ENCODE results near the gene ATXN7L1. TPM values are rescaled to one million over a fixed set of nuclear protein-coding genes. Genes with fewer than 3 reads are reported as not detected.

Gene ATXN7L1
- total RNA-seq, 4 donors from 2014 or later: 4.6 to 12.5 (median 10.1) TPM

- Histone ChIP-seq H3K9me3 (no peaks in the 10 kb centered on the region), H3K27ac (replicated peaks in 1 of 4) (peak overlapping the region; percentile 52 to 68 (median 62)), H3K27me3 (no peaks in the 10 kb centered on the region), H3K4me3 (no peak overlapping the region), H3K36me3 (no peaks in the 10 kb centered on the region), H3K4me1 (peaks cover 0 to 53% (median 51%) of the 10 kb centered on the region in 4 donors)
- TF ChIP-seq POLR2A (IDR thresholded peaks at IDR 0.05; ENCODE audit: low read depth) (no peak), EP300 (IDR thresholded peaks at IDR 0.05) (no peak), CTCF (IDR thresholded peaks at IDR 0.05) (no peak), POLR2AphosphoS5 (IDR thresholded peaks at IDR 0.05) (no peak)
- intact Hi-C loops (cut with DNase I): no loop called here
- no peak for DNase-seq (ENCODE audit: extremely low spot score)
Observed at GRCh38 chr7:105854498-105854897, 21.9 kb downstream of the ATXN7L1 start.

- intact Hi-C loops (cut with DNase I): no loop called here
- Histone ChIP-seq H3K36me3 (no peaks in the 10 kb centered on the region), H3K9me3 (no peaks in the 10 kb centered on the region), H3K4me1 (peaks cover 0 to 58% (median 54%) of the 10 kb centered on the region in 4 donors), H3K27me3 (no peaks in the 10 kb centered on the region), H3K27ac (replicated peaks in 1 of 4) (peak overlapping the region; percentile 52 to 68 (median 62)), H3K4me3 (peak overlapping the region; percentile 14 to 39 (median 29))
- no peak for DNase-seq (ENCODE audit: extremely low spot score)
- no peak for TF ChIP-seq POLR2A (IDR thresholded peaks at IDR 0.05; ENCODE audit: low read depth)
- TF ChIP-seq EP300 (IDR thresholded peaks at IDR 0.05): no peak
- peak in 1 of 3 experiments; percentile 35 for TF ChIP-seq CTCF (IDR thresholded peaks at IDR 0.05)
- no peak for TF ChIP-seq POLR2AphosphoS5 (IDR thresholded peaks at IDR 0.05)
- 52% methylated on average over 17 of the region's 17 CpGs for WGBS
Observed at GRCh38 chr7:105853931-105854419, 22.4 kb downstream of the ATXN7L1 start.

GRCh38 chr7:105851064-105851463 lies 25.3 kb downstream of the ATXN7L1 start:
- Histone ChIP-seq H3K4me3 (no peak overlapping the region), H3K4me1 (peaks cover 0 to 61% (median 54%) of the 10 kb centered on the region in 4 donors), H3K27me3 (no peaks in the 10 kb centered on the region), H3K27ac (replicated peaks in 1 of 4) (no peak overlapping the region), H3K9me3 (no peaks in the 10 kb centered on the region), H3K36me3 (no peaks in the 10 kb centered on the region)
- WGBS: 98% methylated on average over 5 of the region's 5 CpGs
- DNase-seq (ENCODE audit: extremely low spot score): no peak
- no peak for TF ChIP-seq POLR2A (IDR thresholded peaks at IDR 0.05; ENCODE audit: low read depth)
- TF ChIP-seq POLR2AphosphoS5 (IDR thresholded peaks at IDR 0.05): no peak
- TF ChIP-seq EP300 (IDR thresholded peaks at IDR 0.05): no peak
- no peak for TF ChIP-seq CTCF (IDR thresholded peaks at IDR 0.05)
- intact Hi-C loops (cut with DNase I): no loop called here

GRCh38 chr7:105849122-105849855 lies 27.1 kb downstream of the ATXN7L1 start:
- no peak for TF ChIP-seq POLR2AphosphoS5 (IDR thresholded peaks at IDR 0.05)
- TF ChIP-seq CTCF (IDR thresholded peaks at IDR 0.05): no peak
- TF ChIP-seq EP300 (IDR thresholded peaks at IDR 0.05): no peak
- TF ChIP-seq POLR2A (IDR thresholded peaks at IDR 0.05; ENCODE audit: low read depth): no peak
- peaks cover 0 to 56% (median 47%) of the 10 kb centered on the region in 4 donors for H3K4me1 ChIP-seq
- no peak overlapping the region for H3K4me3 ChIP-seq
- DNase-seq (ENCODE audit: extremely low spot score): no peak
- no peak overlapping the region for H3K27ac ChIP-seq (replicated peaks in 1 of 4)
- no peaks in the 10 kb centered on the region for H3K9me3 ChIP-seq
- 88% methylated on average over 2 of the region's 6 CpGs for WGBS
- intact Hi-C loops (cut with DNase I): no loop called here
- no peaks in the 10 kb centered on the region for H3K36me3 ChIP-seq
- H3K27me3 ChIP-seq: no peaks in the 10 kb centered on the region

Measured in esophagus muscularis mucosa (tissue), 4 donors.